Measurements from ENCODE around the gene PHF21A. TPM values are rescaled to one million over a fixed set of nuclear protein-coding genes. Genes with fewer than 3 reads are reported as not detected.

PHF21A gene
- total and polyA plus RNA-seq, 10 of the 15 experiments (the other 5 are each of a cell fraction or from before 2014, with no cell fraction given): 2.6 to 37.2 (median 16.0) TPM

DNA sequence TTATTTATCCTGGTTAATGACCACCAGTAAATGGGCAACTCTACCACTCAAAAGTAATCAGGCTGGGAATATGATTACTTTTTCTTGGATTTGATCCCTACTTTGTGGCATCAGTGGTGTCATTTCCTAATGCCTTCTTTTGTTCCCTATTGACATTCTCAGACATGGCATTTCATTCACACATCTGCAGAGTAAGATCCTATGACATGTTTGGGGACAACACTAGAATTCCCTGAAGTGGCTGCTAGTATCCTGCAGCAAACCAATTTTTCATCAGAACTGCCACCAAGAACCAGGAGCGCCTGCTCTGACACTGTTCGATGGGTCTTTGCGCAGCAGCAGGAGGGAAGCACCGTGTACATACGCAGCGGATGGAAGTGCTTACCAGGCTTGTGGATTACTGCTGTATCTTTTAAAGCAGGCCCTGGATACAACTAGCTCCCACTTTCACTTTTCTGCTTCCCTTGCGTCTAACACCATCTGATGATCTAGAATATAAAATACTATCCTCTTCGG is 101.1 kb downstream of the PHF21A start:
- Histone ChIP-seq H3K9me3 (replicated peaks; ENCODE audit: control insufficient read depth, insufficient read depth, low read length) (no peaks in the 10 kb centered on the region), H2AFZ (ENCODE audit: control insufficient read depth, low read depth, low read length) (no peak overlapping the region), H3K9ac (ENCODE audit: control insufficient read depth, insufficient read depth, low read length) (no peak overlapping the region), H3K4me2 (ENCODE audit: control insufficient read depth, insufficient read depth) (no peak overlapping the region), H3K79me2 (ENCODE audit: control insufficient read depth, insufficient read depth, low read length) (no peaks in the 10 kb centered on the region), H4K20me1 (ENCODE audit: control insufficient read depth, insufficient read depth) (no peaks in the 10 kb centered on the region), H3K27ac (ENCODE audit: control insufficient read depth, insufficient read depth) (no peak overlapping the region), H3K4me1 (ENCODE audit: control insufficient read depth, insufficient read depth, low read length) (no peaks in the 10 kb centered on the region), H3K4me3 (no peak overlapping the region), H3K36me3 (ENCODE audit: control insufficient read depth in 2 of 2, insufficient read depth in 2 of 2, low read length in 1 of 2) (peaks cover 0 to 7% of the 10 kb centered on the region in 2 experiments; a peak in 2 of 4 replicates), H3K27me3 (replicated peaks in 1 of 2; ENCODE audit: control insufficient read depth in 2 of 2, insufficient read depth in 2 of 2, low read length in 1 of 2) (no peaks in the 10 kb centered on the region)
- 94% methylated on average over 8 of the region's 8 CpGs for WGBS (ENCODE audit: insufficient coverage, insufficient replicate concordance, low lambda C conversion rate, missing lambda C conversion rate)
- RAD21 ChIA-PET (ENCODE audit: unreplicated experiment): interaction anchor here (0.7 to 1.4 kb wide), 2 partner anchors 14 to 226 kb away, joined by 3 read pairs; no protein-coding TSS in a partner anchor
- CTCF ChIA-PET: interaction anchor here (1.1 kb wide), 1 partner anchor 13 kb away, joined by 4 read pairs; no protein-coding TSS in a partner anchor
- ATAC-seq: no peak
- DNase-seq (ENCODE audit: low read depth, low spot score): no peak
- no TSS peak for BruUV-seq (replicated peaks)
- POLR2A ChIA-PET: interaction anchor here (0.6 kb wide), 1 partner anchor 176 kb away, joined by 3 read pairs; no protein-coding TSS in a partner anchor
- FAIRE-seq: no peak
- SMC1A ChIA-PET (ENCODE audit: uncharacterized antibody, unreplicated experiment): interaction anchor here (2.2 kb wide), 1 partner anchor 14 kb away, joined by 6 read pairs; no protein-coding TSS in a partner anchor
- in situ Hi-C loops (cut with MboI): no loop called here
- intact Hi-C loops (cut with micrococcal nuclease; ENCODE audit: unreplicated experiment): no loop called here
- no peak for TF ChIP-seq ASH2L (IDR thresholded peaks at IDR 0.05; ENCODE audit: borderline replicate concordance, low read depth)
- TF ChIP-seq, protein P1, sequence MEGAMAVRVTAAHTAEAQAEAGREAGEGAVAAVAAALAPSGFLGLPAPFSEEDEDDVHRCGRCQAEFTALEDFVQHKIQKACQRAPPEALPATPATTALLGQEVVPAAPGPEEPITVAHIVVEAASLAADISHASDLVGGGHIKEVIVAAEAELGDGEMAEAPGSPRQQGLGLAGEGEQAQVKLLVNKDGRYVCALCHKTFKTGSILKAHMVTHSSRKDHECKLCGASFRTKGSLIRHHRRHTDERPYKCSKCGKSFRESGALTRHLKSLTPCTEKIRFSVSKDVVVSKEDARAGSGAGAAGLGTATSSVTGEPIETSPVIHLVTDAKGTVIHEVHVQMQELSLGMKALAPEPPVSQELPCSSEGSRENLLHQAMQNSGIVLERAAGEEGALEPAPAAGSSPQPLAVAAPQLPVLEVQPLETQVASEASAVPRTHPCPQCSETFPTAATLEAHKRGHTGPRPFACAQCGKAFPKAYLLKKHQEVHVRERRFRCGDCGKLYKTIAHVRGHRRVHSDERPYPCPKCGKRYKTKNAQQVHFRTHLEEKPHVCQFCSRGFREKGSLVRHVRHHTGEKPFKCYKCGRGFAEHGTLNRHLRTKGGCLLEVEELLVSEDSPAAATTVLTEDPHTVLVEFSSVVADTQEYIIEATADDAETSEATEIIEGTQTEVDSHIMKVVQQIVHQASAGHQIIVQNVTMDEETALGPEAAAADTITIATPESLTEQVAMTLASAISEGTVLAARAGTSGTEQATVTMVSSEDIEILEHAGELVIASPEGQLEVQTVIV (IDR thresholded peaks at IDR 0.05; ENCODE audit: borderline replicate concordance, partially characterized antibody): no peak
- TF ChIP-seq, protein P2, sequence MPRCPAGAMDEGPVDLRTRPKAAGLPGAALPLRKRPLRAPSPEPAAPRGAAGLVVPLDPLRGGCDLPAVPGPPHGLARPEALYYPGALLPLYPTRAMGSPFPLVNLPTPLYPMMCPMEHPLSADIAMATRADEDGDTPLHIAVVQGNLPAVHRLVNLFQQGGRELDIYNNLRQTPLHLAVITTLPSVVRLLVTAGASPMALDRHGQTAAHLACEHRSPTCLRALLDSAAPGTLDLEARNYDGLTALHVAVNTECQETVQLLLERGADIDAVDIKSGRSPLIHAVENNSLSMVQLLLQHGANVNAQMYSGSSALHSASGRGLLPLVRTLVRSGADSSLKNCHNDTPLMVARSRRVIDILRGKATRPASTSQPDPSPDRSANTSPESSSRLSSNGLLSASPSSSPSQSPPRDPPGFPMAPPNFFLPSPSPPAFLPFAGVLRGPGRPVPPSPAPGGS (IDR thresholded peaks at IDR 0.05; ENCODE audit: borderline replicate concordance, insufficient read depth, low read depth, low read length, poor library complexity, severe bottlenecking): no peak
- TF ChIP-seq, protein P3, sequence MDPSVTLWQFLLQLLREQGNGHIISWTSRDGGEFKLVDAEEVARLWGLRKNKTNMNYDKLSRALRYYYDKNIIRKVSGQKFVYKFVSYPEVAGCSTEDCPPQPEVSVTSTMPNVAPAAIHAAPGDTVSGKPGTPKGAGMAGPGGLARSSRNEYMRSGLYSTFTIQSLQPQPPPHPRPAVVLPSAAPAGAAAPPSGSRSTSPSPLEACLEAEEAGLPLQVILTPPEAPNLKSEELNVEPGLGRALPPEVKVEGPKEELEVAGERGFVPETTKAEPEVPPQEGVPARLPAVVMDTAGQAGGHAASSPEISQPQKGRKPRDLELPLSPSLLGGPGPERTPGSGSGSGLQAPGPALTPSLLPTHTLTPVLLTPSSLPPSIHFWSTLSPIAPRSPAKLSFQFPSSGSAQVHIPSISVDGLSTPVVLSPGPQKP (IDR thresholded peaks at IDR 0.05; ENCODE audit: low read depth, low read length): no peak
- TF ChIP-seq EP300 (IDR thresholded peaks at IDR 0.05; ENCODE audit: borderline replicate concordance in 1 of 2, control insufficient read depth in 1 of 2, low read depth in 2 of 2, low read length in 2 of 2): no peak
- TF ChIP-seq TAF1 (IDR thresholded peaks at IDR 0.05; ENCODE audit: borderline replicate concordance, low read depth, low read length): no peak
- no peak for TF ChIP-seq CREM (IDR thresholded peaks at IDR 0.05; ENCODE audit: low read depth)
- TF ChIP-seq SMAD5 (IDR thresholded peaks at IDR 0.05; ENCODE audit: low read depth): no peak
- TF ChIP-seq STAT1 (conservative IDR thresholded peaks at IDR 0.05): no peak
- TF ChIP-seq, protein P4, sequence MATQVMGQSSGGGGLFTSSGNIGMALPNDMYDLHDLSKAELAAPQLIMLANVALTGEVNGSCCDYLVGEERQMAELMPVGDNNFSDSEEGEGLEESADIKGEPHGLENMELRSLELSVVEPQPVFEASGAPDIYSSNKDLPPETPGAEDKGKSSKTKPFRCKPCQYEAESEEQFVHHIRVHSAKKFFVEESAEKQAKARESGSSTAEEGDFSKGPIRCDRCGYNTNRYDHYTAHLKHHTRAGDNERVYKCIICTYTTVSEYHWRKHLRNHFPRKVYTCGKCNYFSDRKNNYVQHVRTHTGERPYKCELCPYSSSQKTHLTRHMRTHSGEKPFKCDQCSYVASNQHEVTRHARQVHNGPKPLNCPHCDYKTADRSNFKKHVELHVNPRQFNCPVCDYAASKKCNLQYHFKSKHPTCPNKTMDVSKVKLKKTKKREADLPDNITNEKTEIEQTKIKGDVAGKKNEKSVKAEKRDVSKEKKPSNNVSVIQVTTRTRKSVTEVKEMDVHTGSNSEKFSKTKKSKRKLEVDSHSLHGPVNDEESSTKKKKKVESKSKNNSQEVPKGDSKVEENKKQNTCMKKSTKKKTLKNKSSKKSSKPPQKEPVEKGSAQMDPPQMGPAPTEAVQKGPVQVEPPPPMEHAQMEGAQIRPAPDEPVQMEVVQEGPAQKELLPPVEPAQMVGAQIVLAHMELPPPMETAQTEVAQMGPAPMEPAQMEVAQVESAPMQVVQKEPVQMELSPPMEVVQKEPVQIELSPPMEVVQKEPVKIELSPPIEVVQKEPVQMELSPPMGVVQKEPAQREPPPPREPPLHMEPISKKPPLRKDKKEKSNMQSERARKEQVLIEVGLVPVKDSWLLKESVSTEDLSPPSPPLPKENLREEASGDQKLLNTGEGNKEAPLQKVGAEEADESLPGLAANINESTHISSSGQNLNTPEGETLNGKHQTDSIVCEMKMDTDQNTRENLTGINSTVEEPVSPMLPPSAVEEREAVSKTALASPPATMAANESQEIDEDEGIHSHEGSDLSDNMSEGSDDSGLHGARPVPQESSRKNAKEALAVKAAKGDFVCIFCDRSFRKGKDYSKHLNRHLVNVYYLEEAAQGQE (IDR thresholded peaks at IDR 0.05; ENCODE audit: low read depth, low read length): no peak
- no peak for TF ChIP-seq CBX3 (IDR thresholded peaks at IDR 0.05; ENCODE audit: borderline replicate concordance, low read depth)

Measured in GM12878 (cell line).